ENCODE results near the gene ACTR3C. TPM values are rescaled to one million over a fixed set of nuclear protein-coding genes. Genes with fewer than 3 reads are reported as not detected.
A peak's percentile ranks its signal among the peaks of the same experiment; 100 is the strongest.

ACTR3C gene
- total and polyA plus RNA-seq, 2 of the 13 experiments (the other 11 are each of a cell fraction or from before 2014, with no cell fraction given) = 3.8 to 7.5 TPM

DNA sequence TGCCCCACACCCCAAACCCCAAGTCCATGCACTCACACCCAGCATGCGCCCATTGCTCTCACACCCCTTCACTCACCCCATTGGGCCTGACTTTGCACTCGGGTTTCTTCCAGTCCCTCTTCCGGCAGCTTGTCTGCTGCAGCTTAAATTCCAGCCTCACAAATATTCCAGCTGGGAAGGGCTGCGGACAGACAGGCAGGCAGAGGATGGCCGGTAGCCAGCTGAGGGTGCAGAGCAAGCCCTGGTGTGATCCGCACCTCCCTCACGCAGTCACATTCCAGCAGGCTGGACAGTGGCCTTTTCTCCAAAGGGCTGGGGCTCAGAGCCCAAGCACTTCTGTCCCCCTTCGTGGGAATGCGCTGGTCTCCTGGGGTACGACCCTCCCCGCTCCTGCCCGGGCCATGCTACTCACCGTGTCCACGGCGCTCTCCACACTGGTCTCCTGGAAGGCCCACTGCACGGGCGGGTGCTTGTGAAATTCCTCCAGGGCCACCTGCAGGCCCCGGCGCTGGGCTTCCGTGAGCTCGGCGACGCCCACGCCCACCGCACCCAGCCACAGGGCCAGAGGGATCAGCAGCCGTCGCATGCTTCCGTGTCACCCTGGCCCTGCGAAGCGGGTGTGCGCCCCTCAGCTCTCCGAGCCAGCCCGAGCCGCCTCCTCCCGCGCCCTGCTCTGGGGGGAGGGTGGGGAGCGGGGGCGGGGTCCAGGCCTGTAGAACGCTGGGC lies 16.8 kb upstream of the ACTR3C start (continued):
- TF ChIP-seq, protein P1, sequence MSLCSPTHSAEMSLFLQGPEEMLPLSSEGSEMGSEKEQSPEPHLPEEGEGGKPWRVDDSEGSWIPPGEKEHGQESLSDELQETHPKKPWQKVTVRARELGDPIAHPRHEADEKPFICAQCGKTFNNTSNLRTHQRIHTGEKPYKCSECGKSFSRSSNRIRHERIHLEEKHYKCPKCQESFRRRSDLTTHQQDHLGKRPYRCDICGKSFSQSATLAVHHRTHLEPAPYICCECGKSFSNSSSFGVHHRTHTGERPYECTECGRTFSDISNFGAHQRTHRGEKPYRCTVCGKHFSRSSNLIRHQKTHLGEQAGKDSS (CRISPR knock-in tag; IDR thresholded peaks at IDR 0.05; ENCODE audit: borderline replicate concordance, low read depth) = no peak
- TF ChIP-seq KDM6A (CRISPR knock-in tag; IDR thresholded peaks at IDR 0.05; ENCODE audit: low read depth) (no peak), ZNF33A (CRISPR knock-in tag; IDR thresholded peaks at IDR 0.05; ENCODE audit: borderline replicate concordance) (no peak), ZNF224 (CRISPR knock-in tag; IDR thresholded peaks at IDR 0.05) (no peak), HOXA9 (CRISPR knock-in tag; IDR thresholded peaks at IDR 0.05; ENCODE audit: borderline replicate concordance) (no peak), KDM1A (CRISPR knock-in tag; IDR thresholded peaks at IDR 0.05) (no peak), ZSCAN21 (CRISPR knock-in tag; IDR thresholded peaks at IDR 0.05; ENCODE audit: borderline replicate concordance) (no peak), ZMYM3 (CRISPR knock-in tag; IDR thresholded peaks at IDR 0.05) (no peak), ZNF333 (CRISPR knock-in tag; IDR thresholded peaks at IDR 0.05; ENCODE audit: borderline replicate concordance) (no peak), STAG1 (CRISPR knock-in tag; IDR thresholded peaks at IDR 0.05) (no peak), TCF12 (IDR thresholded peaks at IDR 0.05) (no peak), TCF12 (CRISPR knock-in tag; IDR thresholded peaks at IDR 0.05) (no peak), ZFP62 (CRISPR knock-in tag; IDR thresholded peaks at IDR 0.05) (no peak), ZNF354B (CRISPR knock-in tag; IDR thresholded peaks at IDR 0.05) (no peak), ZSCAN29 (CRISPR knock-in tag; conservative IDR thresholded peaks at IDR 0.05) (no peak), GATAD2A (CRISPR knock-in tag; IDR thresholded peaks at IDR 0.05) (peak; percentile 43; the same call in 1 of the 2 replicates), ZSCAN9 (CRISPR knock-in tag; IDR thresholded peaks at IDR 0.05; ENCODE audit: borderline replicate concordance) (no peak), DNMT1 (CRISPR knock-in tag; IDR thresholded peaks at IDR 0.05) (no peak), ZNF775 (CRISPR knock-in tag; IDR thresholded peaks at IDR 0.05; ENCODE audit: borderline replicate concordance) (no peak), HMGA1 (CRISPR knock-in tag; conservative IDR thresholded peaks at IDR 0.05) (no peak), RBAK (CRISPR knock-in tag; IDR thresholded peaks at IDR 0.05) (no peak)
- TF ChIP-seq, protein P2, sequence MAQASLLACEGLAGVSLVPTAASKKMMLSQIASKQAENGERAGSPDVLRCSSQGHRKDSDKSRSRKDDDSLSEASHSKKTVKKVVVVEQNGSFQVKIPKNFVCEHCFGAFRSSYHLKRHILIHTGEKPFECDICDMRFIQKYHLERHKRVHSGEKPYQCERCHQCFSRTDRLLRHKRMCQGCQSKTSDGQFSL (CRISPR knock-in tag; IDR thresholded peaks at IDR 0.05) = no peak
- TF ChIP-seq, protein P3, sequence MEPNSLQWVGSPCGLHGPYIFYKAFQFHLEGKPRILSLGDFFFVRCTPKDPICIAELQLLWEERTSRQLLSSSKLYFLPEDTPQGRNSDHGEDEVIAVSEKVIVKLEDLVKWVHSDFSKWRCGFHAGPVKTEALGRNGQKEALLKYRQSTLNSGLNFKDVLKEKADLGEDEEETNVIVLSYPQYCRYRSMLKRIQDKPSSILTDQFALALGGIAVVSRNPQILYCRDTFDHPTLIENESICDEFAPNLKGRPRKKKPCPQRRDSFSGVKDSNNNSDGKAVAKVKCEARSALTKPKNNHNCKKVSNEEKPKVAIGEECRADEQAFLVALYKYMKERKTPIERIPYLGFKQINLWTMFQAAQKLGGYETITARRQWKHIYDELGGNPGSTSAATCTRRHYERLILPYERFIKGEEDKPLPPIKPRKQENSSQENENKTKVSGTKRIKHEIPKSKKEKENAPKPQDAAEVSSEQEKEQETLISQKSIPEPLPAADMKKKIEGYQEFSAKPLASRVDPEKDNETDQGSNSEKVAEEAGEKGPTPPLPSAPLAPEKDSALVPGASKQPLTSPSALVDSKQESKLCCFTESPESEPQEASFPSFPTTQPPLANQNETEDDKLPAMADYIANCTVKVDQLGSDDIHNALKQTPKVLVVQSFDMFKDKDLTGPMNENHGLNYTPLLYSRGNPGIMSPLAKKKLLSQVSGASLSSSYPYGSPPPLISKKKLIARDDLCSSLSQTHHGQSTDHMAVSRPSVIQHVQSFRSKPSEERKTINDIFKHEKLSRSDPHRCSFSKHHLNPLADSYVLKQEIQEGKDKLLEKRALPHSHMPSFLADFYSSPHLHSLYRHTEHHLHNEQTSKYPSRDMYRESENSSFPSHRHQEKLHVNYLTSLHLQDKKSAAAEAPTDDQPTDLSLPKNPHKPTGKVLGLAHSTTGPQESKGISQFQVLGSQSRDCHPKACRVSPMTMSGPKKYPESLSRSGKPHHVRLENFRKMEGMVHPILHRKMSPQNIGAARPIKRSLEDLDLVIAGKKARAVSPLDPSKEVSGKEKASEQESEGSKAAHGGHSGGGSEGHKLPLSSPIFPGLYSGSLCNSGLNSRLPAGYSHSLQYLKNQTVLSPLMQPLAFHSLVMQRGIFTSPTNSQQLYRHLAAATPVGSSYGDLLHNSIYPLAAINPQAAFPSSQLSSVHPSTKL (CRISPR knock-in tag; IDR thresholded peaks at IDR 0.05) = no peak
- TF ChIP-seq, protein P4, sequence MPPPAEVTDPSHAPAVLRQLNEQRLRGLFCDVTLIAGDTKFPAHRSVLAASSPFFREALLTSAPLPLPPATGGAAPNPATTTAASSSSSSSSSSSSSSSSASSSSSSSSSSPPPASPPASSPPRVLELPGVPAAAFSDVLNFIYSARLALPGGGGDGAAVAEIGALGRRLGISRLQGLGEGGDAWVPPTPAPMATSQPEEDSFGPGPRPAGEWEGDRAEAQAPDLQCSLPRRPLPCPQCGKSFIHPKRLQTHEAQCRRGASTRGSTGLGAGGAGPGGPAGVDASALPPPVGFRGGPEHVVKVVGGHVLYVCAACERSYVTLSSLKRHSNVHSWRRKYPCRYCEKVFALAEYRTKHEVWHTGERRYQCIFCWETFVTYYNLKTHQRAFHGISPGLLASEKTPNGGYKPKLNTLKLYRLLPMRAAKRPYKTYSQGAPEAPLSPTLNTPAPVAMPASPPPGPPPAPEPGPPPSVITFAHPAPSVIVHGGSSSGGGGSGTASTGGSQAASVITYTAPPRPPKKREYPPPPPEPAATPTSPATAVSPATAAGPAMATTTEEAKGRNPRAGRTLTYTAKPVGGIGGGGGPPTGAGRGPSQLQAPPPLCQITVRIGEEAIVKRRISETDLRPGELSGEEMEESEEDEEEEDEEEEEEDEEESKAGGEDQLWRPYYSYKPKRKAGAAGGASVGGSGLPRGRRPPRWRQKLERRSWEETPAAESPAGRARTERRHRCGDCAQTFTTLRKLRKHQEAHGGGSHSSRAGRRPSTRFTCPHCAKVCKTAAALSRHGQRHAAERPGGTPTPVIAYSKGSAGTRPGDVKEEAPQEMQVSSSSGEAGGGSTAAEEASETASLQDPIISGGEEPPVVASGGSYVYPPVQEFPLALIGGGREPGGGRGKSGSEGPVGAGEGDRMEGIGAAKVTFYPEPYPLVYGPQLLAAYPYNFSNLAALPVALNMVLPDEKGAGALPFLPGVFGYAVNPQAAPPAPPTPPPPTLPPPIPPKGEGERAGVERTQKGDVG (CRISPR knock-in tag; IDR thresholded peaks at IDR 0.05; ENCODE audit: borderline replicate concordance) = no peak

Data from HepG2 (cell line).